ENCODE measurements around the gene RAB33B.
"Not testable (repeated sequence)": the region's sequence is repeated elsewhere in the genome, so short reads cannot be mapped to it uniquely, and the experiment has no call there.

DNA sequence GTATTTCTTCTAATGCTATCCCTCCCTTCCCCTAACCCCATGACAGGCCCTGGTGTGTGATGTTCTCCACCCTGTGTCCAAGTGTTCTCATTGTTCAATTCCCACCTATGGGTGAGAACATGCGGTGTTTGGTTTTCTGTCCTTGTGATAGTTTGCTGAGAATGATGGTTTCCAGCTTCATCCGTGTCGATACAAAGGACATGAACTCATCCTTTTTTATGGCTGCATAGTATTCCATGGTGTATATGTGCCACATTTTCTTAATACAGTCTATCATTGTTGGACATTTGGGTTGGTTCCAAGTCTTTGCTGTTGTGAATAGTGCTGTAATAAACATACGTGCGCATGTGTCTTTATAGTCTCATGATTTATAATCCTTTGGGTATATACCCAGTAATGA is 10.6 kb downstream of the RAB33B start:
- TF ChIP-seq, protein P1, sequence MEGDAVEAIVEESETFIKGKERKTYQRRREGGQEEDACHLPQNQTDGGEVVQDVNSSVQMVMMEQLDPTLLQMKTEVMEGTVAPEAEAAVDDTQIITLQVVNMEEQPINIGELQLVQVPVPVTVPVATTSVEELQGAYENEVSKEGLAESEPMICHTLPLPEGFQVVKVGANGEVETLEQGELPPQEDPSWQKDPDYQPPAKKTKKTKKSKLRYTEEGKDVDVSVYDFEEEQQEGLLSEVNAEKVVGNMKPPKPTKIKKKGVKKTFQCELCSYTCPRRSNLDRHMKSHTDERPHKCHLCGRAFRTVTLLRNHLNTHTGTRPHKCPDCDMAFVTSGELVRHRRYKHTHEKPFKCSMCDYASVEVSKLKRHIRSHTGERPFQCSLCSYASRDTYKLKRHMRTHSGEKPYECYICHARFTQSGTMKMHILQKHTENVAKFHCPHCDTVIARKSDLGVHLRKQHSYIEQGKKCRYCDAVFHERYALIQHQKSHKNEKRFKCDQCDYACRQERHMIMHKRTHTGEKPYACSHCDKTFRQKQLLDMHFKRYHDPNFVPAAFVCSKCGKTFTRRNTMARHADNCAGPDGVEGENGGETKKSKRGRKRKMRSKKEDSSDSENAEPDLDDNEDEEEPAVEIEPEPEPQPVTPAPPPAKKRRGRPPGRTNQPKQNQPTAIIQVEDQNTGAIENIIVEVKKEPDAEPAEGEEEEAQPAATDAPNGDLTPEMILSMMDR (IDR thresholded peaks at IDR 0.05): not testable (repeated sequence)
- not testable (repeated sequence) for TF ChIP-seq POLR2AphosphoS5, POLR2A (IDR thresholded peaks at IDR 0.05)
